Transverse colon (tissue), 4 donors: ENCODE measurements around the gene TRDN. TPM values are rescaled to one million over a fixed set of nuclear protein-coding genes. Genes with fewer than 3 reads are reported as not detected.
"Not testable (repeated sequence)": the region's sequence is repeated elsewhere in the genome, so short reads cannot be mapped to it uniquely, and the experiment has no call there.

Source experiments
- DNase-seq: peaks from one replicate; pipeline ENCODE4 v3.0.0-alpha.2; 2019
- H3K27ac ChIP-seq, 4 donors: fragments of 200-600 bp; sonication (generic); 2 replicates each; pipeline ENCODE4 v1.5.1; 2016 to 2018; ENCODE audit warnings: inconsistent platforms in 4 of 4
- H3K27me3 ChIP-seq: fragments of 200-600 bp; sonication (generic); 2 replicates; pipeline ENCODE4 v1.5.1; 2017; ENCODE audit warnings: inconsistent platforms
- H3K36me3 ChIP-seq, 4 donors: fragments of 200-600 bp; sonication (generic); 2 replicates each; pipeline ENCODE4 v1.5.1; 2017 to 2019; ENCODE audit warnings: inconsistent platforms in 4 of 4
- H3K4me1 ChIP-seq, 4 donors: fragments of 200-600 bp; sonication (generic); 2 replicates each; pipeline ENCODE4 v1.5.1; 2017 to 2020; ENCODE audit warnings: inconsistent platforms in 4 of 4
- H3K4me3 ChIP-seq, 4 donors: fragments of 200-600 bp; sonication (generic); 1 replicate in 1 of 4; 2 replicates in 3 of 4; pipeline versions ENCODE4 v1.5.1 to v1.6.1; 2017 to 2019; ENCODE audit warnings: inconsistent platforms in 4 of 4
- H3K9me3 ChIP-seq, 2 donors: fragments of 200-600 bp; sonication (generic); 2 replicates each; pipeline ENCODE4 v1.5.1; 2017 to 2019; ENCODE audit warnings: inconsistent platforms in 2 of 2
- EP300 ChIP-seq: sonication (generic); formaldehyde crosslinking; IDR thresholded peaks from one replicate; pipeline ENCODE4 v1.6.1; 2017; ENCODE audit warnings: antibody characterized with exemption, low read depth
- POLR2A ChIP-seq: fragments of 450-650 bp; IDR thresholded peaks from one replicate; pipeline ENCODE4 v1.6.1; 2016; ENCODE audit warnings: antibody characterized with exemption, mild to moderate bottlenecking, moderate library complexity
- POLR2AphosphoS5 ChIP-seq, 3 donors: sonication (generic); formaldehyde crosslinking; IDR thresholded peaks; one replicate each; pipeline ENCODE4 v1.6.1; 2016; ENCODE audit warnings: antibody characterized with exemption in 3 of 3
- WGBS, 2 donors: methylation state at CpG; one replicate each; pipeline ENCODE4 v1.1.5; 2018; ENCODE audit warnings: low coverage in 1 of 2; 5-methylcytosine and 5-hydroxymethylcytosine counted together
- in situ Hi-C, 4 donors: fragments of 200-750 bp; cut with MboI; loops; one replicate each; pipeline versions ENCODE4 v1.15.0 to v1.15.1; 2017; ENCODE audit warnings: low sequenced_read_pairs in 3 of 4, low pct_ligation_motif_present in 1 of 4, low pct_unique_long_range_greater_than_20kb in 1 of 4
- intact Hi-C: fragments of 100-400 bp; cut with DNase I; formaldehyde crosslinking; loops from one replicate; pipeline ENCODE4 v1.15.1; 2023; ENCODE audit warnings: low total_unique reads
- total RNA-seq, 4 donors: library from RNA; depleted of rRNA; stranded (reverse); fragments of >200 nt; gene quantifications; one replicate each; pipeline ENCODE4 v1.1.0, GENCODE V29; 2016
- TF ChIP-seq, protein P1 (sequence below), 5 experiments: fragments of 200-600 bp in 3 of 5; fragments of 450-650 bp in 2 of 5; sonication (generic) in 3 of 5; IDR thresholded peaks; 1 replicate in 2 of 5; 2 replicates in 3 of 5; pipeline ENCODE4 v1.5.1; 2016 to 2017; ENCODE audit warnings: antibody characterized with exemption in 5 of 5, inconsistent platforms in 3 of 5, mild to moderate bottlenecking in 2 of 5, moderate library complexity in 1 of 5

Gene TRDN
- total RNA-seq, 4 donors from 2014 or later, result 0.14 TPM; not detected in 3

DNA sequence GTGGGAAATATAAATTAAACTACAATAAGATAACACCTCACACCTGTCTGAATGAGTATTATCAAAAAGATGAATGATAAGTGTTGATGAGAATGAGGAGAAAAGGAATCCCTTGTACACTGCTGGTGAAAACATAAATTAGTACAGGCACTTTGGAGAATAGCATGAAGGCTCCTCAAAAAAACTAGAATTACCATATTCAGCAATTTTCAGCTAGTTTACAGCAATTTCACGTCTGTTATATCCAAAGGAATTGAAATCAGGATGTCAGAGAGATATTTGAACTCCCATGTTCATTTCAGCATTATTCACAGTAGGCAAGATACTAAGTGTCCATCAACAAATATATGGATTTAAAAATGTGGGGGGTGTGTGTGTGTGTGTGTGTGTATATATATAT, 348.1 kb downstream of the TRDN start:
- no peak overlapping the region for H3K4me3 ChIP-seq
- no peaks in the 10 kb centered on the region for H3K36me3 ChIP-seq
- WGBS, 2 donors, result 26 to 57% methylated on average over 1 of the region's 1 CpG
- DNase-seq, result no peak
- H3K4me1 ChIP-seq, result no peaks in the 10 kb centered on the region
- in situ Hi-C loops, result no loop called here
- no peaks in the 10 kb centered on the region for H3K27me3 ChIP-seq
- TF ChIP-seq EP300, result no peak
- TF ChIP-seq, protein P1, sequence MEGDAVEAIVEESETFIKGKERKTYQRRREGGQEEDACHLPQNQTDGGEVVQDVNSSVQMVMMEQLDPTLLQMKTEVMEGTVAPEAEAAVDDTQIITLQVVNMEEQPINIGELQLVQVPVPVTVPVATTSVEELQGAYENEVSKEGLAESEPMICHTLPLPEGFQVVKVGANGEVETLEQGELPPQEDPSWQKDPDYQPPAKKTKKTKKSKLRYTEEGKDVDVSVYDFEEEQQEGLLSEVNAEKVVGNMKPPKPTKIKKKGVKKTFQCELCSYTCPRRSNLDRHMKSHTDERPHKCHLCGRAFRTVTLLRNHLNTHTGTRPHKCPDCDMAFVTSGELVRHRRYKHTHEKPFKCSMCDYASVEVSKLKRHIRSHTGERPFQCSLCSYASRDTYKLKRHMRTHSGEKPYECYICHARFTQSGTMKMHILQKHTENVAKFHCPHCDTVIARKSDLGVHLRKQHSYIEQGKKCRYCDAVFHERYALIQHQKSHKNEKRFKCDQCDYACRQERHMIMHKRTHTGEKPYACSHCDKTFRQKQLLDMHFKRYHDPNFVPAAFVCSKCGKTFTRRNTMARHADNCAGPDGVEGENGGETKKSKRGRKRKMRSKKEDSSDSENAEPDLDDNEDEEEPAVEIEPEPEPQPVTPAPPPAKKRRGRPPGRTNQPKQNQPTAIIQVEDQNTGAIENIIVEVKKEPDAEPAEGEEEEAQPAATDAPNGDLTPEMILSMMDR (IDR thresholded peaks at IDR 0.05), result no peak
- H3K9me3 ChIP-seq, result no peaks in the 10 kb centered on the region
- no peak overlapping the region for H3K27ac ChIP-seq
- intact Hi-C loops, result no loop called here

GRCh38 chr6:123276546-123276980, 360.2 kb downstream of the TRDN start:
- Histone ChIP-seq H3K36me3 (no peaks in the 10 kb centered on the region), H3K9me3 (no peaks in the 10 kb centered on the region), H3K4me1 (no peaks in the 10 kb centered on the region), H3K27me3 (no peaks in the 10 kb centered on the region), H3K4me3 (no peak overlapping the region), H3K27ac (no peak overlapping the region)
- no peak for DNase-seq
- in situ Hi-C loops, result no loop called here
- 29 to 43% methylated on average over 3 of the region's 3 CpGs for WGBS, 2 donors
- TF ChIP-seq, protein P1 (IDR thresholded peaks at IDR 0.05), result no peak
- intact Hi-C loops, result no loop called here

DNA sequence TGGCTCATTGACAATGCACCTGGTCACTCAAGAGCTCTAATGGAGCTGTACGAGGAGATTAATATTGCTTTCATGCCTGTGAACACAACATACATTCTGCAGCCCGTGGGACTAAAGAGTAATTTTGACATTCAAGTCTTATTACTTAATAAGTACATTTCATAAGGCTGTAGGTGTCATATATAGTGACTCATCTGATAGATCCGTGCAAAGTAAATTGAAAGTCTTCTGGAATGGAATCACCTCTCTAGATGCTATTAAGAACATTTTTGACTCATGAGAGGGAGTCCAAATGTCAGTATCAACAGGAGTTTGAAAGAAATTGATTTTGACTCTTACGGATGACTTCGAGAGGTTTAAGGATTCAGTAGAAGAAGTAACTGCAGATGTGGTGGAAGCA, 372.8 kb downstream of the TRDN start:
- in situ Hi-C loops (no loop called here), intact Hi-C loops (no loop called here)
- no peak overlapping the region for H3K27ac ChIP-seq
- TF ChIP-seq POLR2A (no peak), POLR2AphosphoS5 (IDR thresholded peaks at IDR 0.05) (no peak)
- no peaks in the 10 kb centered on the region for H3K27me3 ChIP-seq
- H3K4me1 ChIP-seq, result no peaks in the 10 kb centered on the region
- 77 to 100% methylated on average over 3 to 5 of the region's 5 CpGs for WGBS, 2 donors
- H3K4me3 ChIP-seq, result no peak overlapping the region
- no peaks in the 10 kb centered on the region for H3K9me3 ChIP-seq
- DNase-seq, result no peak
- H3K36me3 ChIP-seq, result no peaks in the 10 kb centered on the region

GRCh38 chr6:123240626-123241025, 396.1 kb downstream of the TRDN start:
- WGBS, 2 donors, result 29 to 43% methylated on average over 1 of the region's 1 CpG
- intact Hi-C loops, result no loop called here

GRCh38 chr6:123233336-123233735, 403.4 kb downstream of the TRDN start:
- in situ Hi-C loops, result no loop called here

More at GRCh38 chr6:123240626-123241025, 396.1 kb downstream of the TRDN start:
- Histone ChIP-seq H3K36me3 (no peaks in the 10 kb centered on the region), H3K27ac (no peak overlapping the region), H3K4me3 (no peak overlapping the region), H3K27me3 (no peaks in the 10 kb centered on the region), H3K9me3 (no peaks in the 10 kb centered on the region), H3K4me1 (no peaks in the 10 kb centered on the region)
- in situ Hi-C loops, result no loop called here
- DNase-seq, result no peak
- TF ChIP-seq POLR2AphosphoS5 (IDR thresholded peaks at IDR 0.05), result no peak
- TF ChIP-seq POLR2A, result no peak
- no peak for TF ChIP-seq EP300
- TF ChIP-seq, protein P1 (IDR thresholded peaks at IDR 0.05), result no peak

DNA sequence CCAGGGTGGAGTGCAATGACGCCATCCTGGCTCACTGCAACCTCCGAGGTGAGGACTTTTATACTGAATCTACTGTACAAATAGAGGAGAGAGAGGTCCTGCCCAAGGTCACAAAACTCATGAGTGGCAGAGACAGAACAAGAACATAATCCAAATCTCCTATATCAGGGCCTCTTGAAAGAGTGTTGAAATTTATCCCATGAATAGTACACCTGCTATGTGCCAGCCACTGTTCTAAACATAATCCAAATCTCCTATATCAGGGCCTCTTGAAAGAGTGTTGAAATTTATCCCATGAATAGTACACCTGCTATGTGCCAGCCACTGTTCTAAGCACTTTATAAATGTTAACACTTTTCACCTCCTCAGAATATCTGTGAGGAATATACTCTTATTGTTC, 409.0 kb downstream of the TRDN start:
- H3K27me3 ChIP-seq, H3K9me3 ChIP-seq, intact Hi-C loops, H3K36me3 ChIP-seq, H3K4me1 ChIP-seq, in situ Hi-C loops, H3K27ac ChIP-seq, DNase-seq, H3K4me3 ChIP-seq: not testable (repeated sequence)
- WGBS, 2 donors, result 48% methylated on average over 2 of the region's 2 CpGs; no CpG with 5 or more reads in 1 of the 2 donors

More at GRCh38 chr6:123233336-123233735, 403.4 kb downstream of the TRDN start:
- TF ChIP-seq EP300 (no peak), POLR2AphosphoS5 (IDR thresholded peaks at IDR 0.05) (no peak), POLR2A (no peak)
- TF ChIP-seq, protein P1 (IDR thresholded peaks at IDR 0.05), result no peak
- Histone ChIP-seq H3K36me3 (no peaks in the 10 kb centered on the region), H3K4me3 (no peak overlapping the region), H3K27me3 (no peaks in the 10 kb centered on the region), H3K27ac (no peak overlapping the region), H3K4me1 (no peaks in the 10 kb centered on the region), H3K9me3 (no peaks in the 10 kb centered on the region)
- intact Hi-C loops, result no loop called here
- 70 to 80% methylated on average over 4 of the region's 4 CpGs for WGBS, 2 donors
- no peak for DNase-seq
